K562 (cell line): ENCODE measurements around the gene DGCR2. TPM values are rescaled to one million over a fixed set of nuclear protein-coding genes. Genes with fewer than 3 reads are reported as not detected.

Experiments
- BCOR ChIP-seq: fragments of 450-650 bp; IDR thresholded peaks from 2 replicates; pipeline ENCODE4 v1.6.1; 2016
- ELK1 ChIP-seq: sonication (generic); formaldehyde crosslinking; IDR thresholded peaks from 2 replicates; pipeline ENCODE4 v1.8.1; 2022; ENCODE audit warnings: missing genetic modification reagents
- KLF13 ChIP-seq: fragments of 450-650 bp; IDR thresholded peaks from 2 replicates; pipeline ENCODE4 v1.6.1; 2016; ENCODE audit warnings: missing genetic modification characterization, low read depth, mild to moderate bottlenecking, missing compliant biosample characterization, moderate library complexity, borderline replicate concordance
- MCM7 ChIP-seq, 2 experiments: fragments of 450-650 bp; IDR thresholded peaks; 2 replicates each; pipeline ENCODE4 v1.6.1; 2016 to 2018
- MTF1 ChIP-seq: fragments of 250-450 bp; sonication (Bioruptor Pico); IDR thresholded peaks from 2 replicates; pipeline ENCODE4 v1.9.0; 2021; ENCODE audit warnings: moderate library complexity, mild to moderate bottlenecking, inconsistent platforms, borderline replicate concordance
- NR2C1 ChIP-seq, 2 experiments: fragments of 450-650 bp; IDR thresholded peaks; 2 replicates each; pipeline ENCODE4 v1.6.1; 2017; ENCODE audit warnings: mild to moderate bottlenecking in 2 of 2, antibody characterized with exemption in 1 of 2, inconsistent platforms in 1 of 2, missing compliant biosample characterization in 1 of 2, missing genetic modification characterization in 1 of 2
- RBBP5 ChIP-seq: fragments of 200-600 bp; sonication (generic); IDR thresholded peaks from 2 replicates; pipeline ENCODE4 v1.6.1; 2012; ENCODE audit warnings: borderline replicate concordance, mild to moderate bottlenecking, low read length, control low read depth, inconsistent platforms; ENCODE audit not compliant: insufficient read depth, poor library complexity, severe bottlenecking
- TAF9B ChIP-seq: fragments of 450-650 bp; IDR thresholded peaks from 2 replicates; pipeline ENCODE4 v1.6.1; 2018; ENCODE audit warnings: mild to moderate bottlenecking; ENCODE audit not compliant: partially characterized antibody
- ZNF324 ChIP-seq: fragments of 250-450 bp; sonication (Bioruptor Pico); IDR thresholded peaks from 2 replicates; pipeline ENCODE4 v1.4.0; 2020; ENCODE audit warnings: mild to moderate bottlenecking
- ZNF407 ChIP-seq: fragments of 450-650 bp; IDR thresholded peaks from 2 replicates; pipeline ENCODE4 v1.6.1; 2016; ENCODE audit warnings: low read depth
- ZNF609 ChIP-seq: sonication (generic); formaldehyde crosslinking; IDR thresholded peaks from 2 replicates; pipeline ENCODE4 v1.8.1; 2023; ENCODE audit warnings: missing genetic modification reagents, mild to moderate bottlenecking, borderline replicate concordance
- ZNF707 ChIP-seq: fragments of 250-450 bp; sonication (Bioruptor Pico); conservative IDR thresholded peaks from 2 replicates; pipeline ENCODE4 v1.8.0; 2022; ENCODE audit warnings: inconsistent platforms, mild to moderate bottlenecking, moderate library complexity
- polyA plus RNA-seq, 8 experiments: library from polyadenylated mRNA; depleted of rRNA in 4 of 8; stranded (reverse) in 5 of 8; unstranded in 3 of 8; fragments of >200 nt; fragmentation: Nextera tagmentation in 2 of 8; fragmentation: Illumina TruSeq in 1 of 8; extraction: Ambion mirVana in 2 of 8; extraction: Trizol in 1 of 8; gene quantifications; 2 replicates each; pipeline versions ENCODE4 v1.2.1 to v1.2.3, GENCODE V29; 2011 to 2014; ENCODE audit warnings: inconsistent platforms in 1 of 8, missing spikeins in 1 of 8
- total RNA-seq, 7 experiments: library from RNA; depleted of rRNA in 6 of 7; stranded (reverse); fragments of >200 nt in 6 of 7; fragmentation: Illumina TruSeq in 2 of 7; extraction: Trizol in 2 of 7; gene quantifications; 2 replicates each; pipeline versions ENCODE4 v1.2.1 to v1.2.3, GENCODE V29; 2011 to 2021; ENCODE audit warnings: low replicate concordance in 1 of 7

The DGCR2 gene
- total and polyA plus RNA-seq, 9 of the 15 experiments (the other 6 are each of a cell fraction or from before 2014, with no cell fraction given) = 0.69 to 101 (median 56.4) TPM

- no peak for TF ChIP-seq ZNF707 (CRISPR knock-in tag)
- TF ChIP-seq KLF13 = no peak
- TF ChIP-seq RBBP5 = peak; percentile 46
- no peak for TF ChIP-seq ZNF407
- TF ChIP-seq ELK1 (CRISPR knock-in tag) = no peak
- TF ChIP-seq TAF9B = no peak
- TF ChIP-seq MCM7 (IDR thresholded peaks at IDR 0.05) = peak in 1 of 2 experiments; percentile 99; a peak in 2 of 4 replicates
- TF ChIP-seq BCOR = peak; percentile 95
- TF ChIP-seq ZNF324 (CRISPR knock-in tag) = no peak
- TF ChIP-seq ZNF609 (CRISPR knock-in tag) = no peak
- no peak for TF ChIP-seq NR2C1 (IDR thresholded peaks at IDR 0.05)
- TF ChIP-seq NR2C1 (tag; IDR thresholded peaks at IDR 0.05) = no peak
- peak; percentile 69; the same call in 1 of the 2 replicates for TF ChIP-seq MTF1 (CRISPR knock-in tag)
Measured at GRCh38 chr22:19151329-19152191, 29.3 kb upstream of the DGCR2 start (continued).
